ENCODE measurements around the gene CACNA1I.
A peak's percentile ranks its signal among the peaks of the same experiment; 100 is the strongest.
"Not testable (repeated sequence)": the region's sequence is repeated elsewhere in the genome, so short reads cannot be mapped to it uniquely, and the experiment has no call there.

CACNA1I gene

DNA sequence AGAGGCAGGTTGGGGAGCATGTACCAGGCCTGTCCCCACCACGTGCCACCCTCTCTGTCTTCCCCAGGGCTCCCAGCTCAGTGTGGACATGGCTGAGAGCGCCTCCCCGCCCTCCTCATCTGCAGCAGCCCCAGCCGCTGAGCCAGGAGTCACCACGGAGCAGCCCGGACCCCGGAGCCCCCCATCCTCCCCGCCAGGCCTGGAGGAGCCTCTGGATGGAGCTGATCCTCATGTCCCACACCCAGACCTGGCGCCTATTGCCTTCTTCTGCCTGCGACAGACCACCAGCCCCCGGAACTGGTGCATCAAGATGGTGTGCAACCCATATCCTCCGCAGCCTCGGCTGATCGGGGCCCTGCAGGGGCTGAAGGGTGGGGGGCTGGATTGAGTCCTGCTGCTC is at the start of gene CACNA1I:
Gene CACNA1I (plus strand): TSS at position 89 of the 400 bp plus-strand sequence. CDS start 0 bp downstream, at position 89.
- H3K27me3 ChIP-seq (ENCODE audit: control insufficient read depth in 1 of 2, insufficient read depth in 2 of 2, low read length in 2 of 2): peaks cover 0 to 10% of the 10 kb centered on the region in 2 donors
- no peaks in the 10 kb centered on the region for H3K4me1 ChIP-seq (ENCODE audit: control insufficient read depth, insufficient read depth, low read length)
- no peak within 1 kb of the TSS for H3K9ac ChIP-seq (ENCODE audit: low read length in 2 of 2)
- no peaks in the 10 kb centered on the region for H3K9me3 ChIP-seq (ENCODE audit: control insufficient read depth in 2 of 2, low read length in 2 of 2)
- no peak within 1 kb of the TSS for H3K27ac ChIP-seq (ENCODE audit: low read length)
- H3K4me3 ChIP-seq (ENCODE audit: low read length in 2 of 2): no peak within 1 kb of the TSS
- no peaks in the 10 kb centered on the region for H3K36me3 ChIP-seq (ENCODE audit: control insufficient read depth in 2 of 2, insufficient read depth in 2 of 2, low read length in 2 of 2)

DNA sequence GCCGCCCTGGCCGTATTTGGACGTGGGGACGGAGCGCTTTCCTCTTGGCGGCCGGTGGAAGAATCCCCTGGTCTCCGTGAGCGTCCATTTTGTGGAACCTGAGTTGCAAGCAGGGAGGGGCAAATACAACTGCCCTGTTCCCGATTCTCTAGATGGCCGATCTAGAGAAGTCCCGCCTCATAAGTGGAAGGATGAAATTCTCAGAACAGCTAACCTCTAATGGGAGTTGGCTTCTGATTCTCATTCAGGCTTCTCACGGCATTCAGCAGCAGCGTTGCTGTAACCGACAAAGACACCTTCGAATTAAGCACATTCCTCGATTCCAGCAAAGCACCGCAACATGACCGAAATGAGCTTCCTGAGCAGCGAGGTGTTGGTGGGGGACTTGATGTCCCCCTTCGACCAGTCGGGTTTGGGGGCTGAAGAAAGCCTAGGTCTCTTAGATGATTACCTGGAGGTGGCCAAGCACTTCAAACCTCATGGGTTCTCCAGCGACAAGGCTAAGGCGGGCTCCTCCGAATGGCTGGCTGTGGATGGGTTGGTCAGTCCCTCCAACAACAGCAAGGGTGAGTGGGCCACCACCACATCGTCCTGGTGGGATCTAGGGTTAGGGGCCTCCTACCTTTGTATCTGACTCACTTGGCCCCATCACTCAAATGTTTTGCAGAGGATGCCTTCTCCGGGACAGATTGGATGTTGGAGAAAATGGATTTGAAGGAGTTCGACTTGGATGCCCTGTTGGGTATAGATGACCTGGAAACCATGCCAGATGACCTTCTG is 49.3 kb upstream of the CACNA1I start:
- Histone ChIP-seq H3K27ac (ENCODE audit: low read length) (peak overlapping the region; percentile 99), H3K9ac (ENCODE audit: low read length in 2 of 2) (peak overlapping the region; percentile 82 to 99), H3K4me3 (ENCODE audit: low read length in 2 of 2) (peak overlapping the region; percentile 94 to 98), H3K36me3 (ENCODE audit: control insufficient read depth in 2 of 2, insufficient read depth in 2 of 2, low read length in 2 of 2) (peaks cover 22 to 32% of the 10 kb centered on the region in 2 donors), H3K4me1 (ENCODE audit: control insufficient read depth, insufficient read depth, low read length) (peaks cover 52% of the 10 kb centered on the region)
- H3K27me3 ChIP-seq (ENCODE audit: control insufficient read depth in 1 of 2, insufficient read depth in 2 of 2, low read length in 2 of 2); H3K9me3 ChIP-seq (ENCODE audit: control insufficient read depth in 2 of 2, low read length in 2 of 2): not testable (repeated sequence)

DNA sequence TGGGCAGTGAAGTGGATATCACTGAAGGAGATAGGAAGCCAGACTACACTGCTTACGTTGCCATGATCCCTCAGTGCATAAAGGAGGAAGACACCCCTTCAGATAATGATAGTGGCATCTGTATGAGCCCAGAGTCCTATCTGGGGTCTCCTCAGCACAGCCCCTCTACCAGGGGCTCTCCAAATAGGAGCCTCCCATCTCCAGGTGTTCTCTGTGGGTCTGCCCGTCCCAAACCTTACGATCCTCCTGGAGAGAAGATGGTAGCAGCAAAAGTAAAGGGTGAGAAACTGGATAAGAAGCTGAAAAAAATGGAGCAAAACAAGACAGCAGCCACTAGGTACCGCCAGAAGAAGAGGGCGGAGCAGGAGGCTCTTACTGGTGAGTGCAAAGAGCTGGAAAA is 48.5 kb upstream of the CACNA1I start:
- not testable (repeated sequence) for H3K27me3 ChIP-seq (ENCODE audit: control insufficient read depth in 1 of 2, insufficient read depth in 2 of 2, low read length in 2 of 2); H3K9me3 ChIP-seq (ENCODE audit: control insufficient read depth in 2 of 2, low read length in 2 of 2)
- Histone ChIP-seq H3K27ac (ENCODE audit: low read length) (peak overlapping the region; percentile 99), H3K36me3 (ENCODE audit: control insufficient read depth in 2 of 2, insufficient read depth in 2 of 2, low read length in 2 of 2) (peaks cover 22 to 33% of the 10 kb centered on the region in 2 donors), H3K9ac (ENCODE audit: low read length in 2 of 2) (peak overlapping the region; percentile 82 to 99), H3K4me1 (ENCODE audit: control insufficient read depth, insufficient read depth, low read length) (peaks cover 52% of the 10 kb centered on the region), H3K4me3 (ENCODE audit: low read length in 2 of 2) (peak overlapping the region; percentile 94 to 98)

DNA sequence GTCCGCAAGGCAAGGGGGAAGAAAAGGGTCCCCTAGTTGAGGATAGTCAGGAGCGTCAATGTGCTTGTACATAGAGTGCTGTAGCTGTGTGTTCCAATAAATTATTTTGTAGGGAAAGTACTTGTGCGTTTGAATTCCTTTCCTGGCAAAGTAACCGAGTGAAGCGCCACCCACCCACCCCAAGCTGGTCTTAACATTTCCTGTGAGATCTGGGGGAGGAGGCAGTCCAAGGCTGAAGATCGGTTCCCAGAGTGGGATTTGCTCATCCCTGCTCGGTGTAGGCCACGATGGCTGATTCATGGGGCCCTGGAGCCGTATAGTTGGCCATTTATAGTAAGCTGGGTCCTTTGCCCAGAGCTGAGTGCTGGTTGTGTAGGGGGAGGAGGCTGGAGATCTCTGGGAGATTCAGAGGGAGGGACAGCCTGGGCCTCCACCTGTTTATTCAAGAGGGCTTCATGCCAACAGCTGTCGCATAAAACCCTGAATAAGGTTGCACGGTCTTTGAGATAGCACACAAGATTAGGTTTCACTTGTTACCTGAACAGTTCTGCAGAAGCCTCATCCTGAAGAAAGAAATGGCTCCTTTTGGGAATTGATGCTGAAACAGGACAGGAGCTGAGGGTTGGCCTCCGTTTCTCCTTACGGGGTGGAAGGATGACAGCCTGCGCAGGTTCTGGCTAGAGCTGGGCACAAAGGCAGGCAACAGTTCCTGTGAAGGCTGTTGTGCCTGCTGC is 47.8 kb upstream of the CACNA1I start:
- peak overlapping the region; percentile 99 for H3K27ac ChIP-seq (ENCODE audit: low read length)
- H3K4me1 ChIP-seq (ENCODE audit: control insufficient read depth, insufficient read depth, low read length): peaks cover 57% of the 10 kb centered on the region
- peak overlapping the region; percentile 94 to 98 for H3K4me3 ChIP-seq (ENCODE audit: low read length in 2 of 2)
- H3K36me3 ChIP-seq (ENCODE audit: control insufficient read depth in 2 of 2, insufficient read depth in 2 of 2, low read length in 2 of 2): peaks cover 22 to 34% of the 10 kb centered on the region in 2 donors
- peak overlapping the region; percentile 82 to 99 for H3K9ac ChIP-seq (ENCODE audit: low read length in 2 of 2)
- H3K9me3 ChIP-seq (ENCODE audit: control insufficient read depth in 2 of 2, low read length in 2 of 2): no peaks in the 10 kb centered on the region
- no peaks in the 10 kb centered on the region for H3K27me3 ChIP-seq (ENCODE audit: control insufficient read depth in 1 of 2, insufficient read depth in 2 of 2, low read length in 2 of 2)

DNA sequence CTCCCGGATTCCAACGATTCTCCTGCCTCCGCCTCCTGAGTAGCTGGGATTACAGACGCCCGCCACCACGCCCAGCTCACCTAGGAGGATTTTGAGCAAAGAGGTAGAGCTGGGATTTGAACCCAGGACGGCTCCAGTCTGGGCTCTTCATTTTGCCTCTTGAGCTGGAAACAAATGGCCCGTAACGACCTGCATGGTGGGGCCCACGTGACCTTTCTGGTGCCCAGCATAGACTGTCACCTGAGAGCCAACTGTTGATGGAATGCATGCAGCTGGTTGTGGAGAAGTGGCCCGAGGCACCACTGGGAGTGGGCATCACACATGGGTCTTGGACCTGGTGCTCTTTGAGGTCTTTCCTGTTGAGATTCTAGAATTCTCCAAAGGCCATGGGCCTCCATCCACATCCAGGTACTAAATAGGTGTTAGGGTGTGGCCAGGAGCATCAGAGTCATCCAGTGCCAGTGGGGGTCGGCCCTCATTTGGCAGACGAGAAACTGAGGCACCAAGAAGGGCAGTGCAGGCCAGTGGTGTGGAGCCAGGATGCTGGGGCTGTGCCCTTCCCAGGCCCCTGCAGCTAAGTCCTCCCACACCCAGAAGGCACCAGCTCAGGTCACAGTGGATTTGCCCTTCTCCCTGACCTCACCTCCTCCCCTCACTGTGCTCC is 46.3 kb upstream of the CACNA1I start:
- Histone ChIP-seq H3K27ac (ENCODE audit: low read length) (peak overlapping the region; percentile 55), H3K36me3 (ENCODE audit: control insufficient read depth in 2 of 2, insufficient read depth in 2 of 2, low read length in 2 of 2) (peaks cover 22 to 40% of the 10 kb centered on the region in 2 donors), H3K9ac (ENCODE audit: low read length in 2 of 2) (peak overlapping the region in 1 of 2 donors; percentile 21), H3K27me3 (ENCODE audit: control insufficient read depth in 1 of 2, insufficient read depth in 2 of 2, low read length in 2 of 2) (no peaks in the 10 kb centered on the region), H3K9me3 (ENCODE audit: control insufficient read depth in 2 of 2, low read length in 2 of 2) (no peaks in the 10 kb centered on the region), H3K4me1 (ENCODE audit: control insufficient read depth, insufficient read depth, low read length) (peaks cover 63% of the 10 kb centered on the region), H3K4me3 (ENCODE audit: low read length in 2 of 2) (peak overlapping the region; percentile 5 to 57)

DNA sequence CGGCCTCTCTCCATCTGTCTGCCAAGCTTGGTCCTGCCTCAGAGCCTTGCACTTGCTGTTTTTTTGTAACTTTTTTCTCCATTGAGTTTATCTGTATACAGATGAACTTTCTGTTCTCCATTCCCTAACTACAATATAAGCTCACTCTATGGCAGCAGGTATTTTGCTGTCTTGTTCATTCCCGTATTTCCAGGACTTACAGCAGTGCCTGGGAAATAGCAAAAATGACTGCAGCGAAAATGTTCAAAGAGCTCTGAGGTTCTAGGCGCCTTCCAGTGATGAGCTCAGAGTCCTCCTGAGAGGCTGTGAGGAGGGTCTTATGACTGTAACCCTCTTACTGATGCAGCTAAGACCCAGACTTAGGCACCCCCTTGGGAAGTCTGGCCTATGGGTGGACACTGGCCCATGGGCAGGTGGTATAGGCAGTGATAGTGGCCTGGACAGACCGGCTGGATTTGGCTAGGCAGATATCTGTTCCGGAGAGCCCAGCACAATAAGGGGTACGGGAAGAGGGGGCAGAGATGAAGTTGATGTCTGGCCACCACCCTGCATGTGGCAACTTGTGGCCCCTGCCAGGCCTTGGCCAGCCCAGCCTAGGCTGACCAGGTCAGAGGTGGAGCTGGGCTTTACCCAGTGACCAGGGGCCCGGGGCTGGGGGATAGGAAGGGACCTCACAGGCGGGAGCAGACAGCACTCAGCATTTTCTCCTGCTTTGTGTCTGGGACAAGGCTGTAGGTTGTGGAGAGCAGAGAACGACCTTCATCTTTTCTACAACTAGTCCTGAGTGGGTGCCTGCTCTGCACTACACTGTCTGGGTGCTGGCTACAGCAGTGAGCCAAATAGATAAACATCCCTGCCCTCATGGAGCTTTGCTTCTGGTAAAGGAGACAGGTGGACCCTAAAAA is 45.5 kb upstream of the CACNA1I start:
- peaks cover 22 to 43% of the 10 kb centered on the region in 2 donors for H3K36me3 ChIP-seq (ENCODE audit: control insufficient read depth in 2 of 2, insufficient read depth in 2 of 2, low read length in 2 of 2)
- H3K4me1 ChIP-seq (ENCODE audit: control insufficient read depth, insufficient read depth, low read length): peaks cover 68% of the 10 kb centered on the region
- peak overlapping the region in 1 of 2 donors; percentile 57 for H3K4me3 ChIP-seq (ENCODE audit: low read length in 2 of 2)
- H3K9me3 ChIP-seq (ENCODE audit: control insufficient read depth in 2 of 2, low read length in 2 of 2): no peaks in the 10 kb centered on the region
- H3K9ac ChIP-seq (ENCODE audit: low read length in 2 of 2): peak overlapping the region in 1 of 2 donors; percentile 21
- no peaks in the 10 kb centered on the region for H3K27me3 ChIP-seq (ENCODE audit: control insufficient read depth in 1 of 2, insufficient read depth in 2 of 2, low read length in 2 of 2)
- peak overlapping the region; percentile 55 for H3K27ac ChIP-seq (ENCODE audit: low read length)

DNA sequence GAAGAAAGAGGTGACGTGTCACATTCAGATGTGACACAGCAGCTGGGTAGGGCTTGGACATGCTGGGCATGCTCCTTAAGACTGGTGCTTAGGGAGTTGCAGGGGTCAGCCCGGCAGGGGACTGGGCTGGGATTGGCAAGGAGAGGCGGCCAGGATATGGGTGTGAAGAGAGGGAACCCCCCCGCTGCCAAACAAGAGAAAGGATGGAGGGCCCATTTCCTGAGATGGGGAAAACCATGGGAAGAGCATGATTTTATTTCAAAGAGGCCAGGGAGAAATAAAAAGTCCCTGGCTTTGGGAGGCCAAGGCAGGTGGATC is 44.9 kb upstream of the CACNA1I start:
- Histone ChIP-seq H3K36me3 (ENCODE audit: control insufficient read depth in 2 of 2, insufficient read depth in 2 of 2, low read length in 2 of 2) (peaks cover 22 to 45% of the 10 kb centered on the region in 2 donors), H3K9me3 (ENCODE audit: control insufficient read depth in 2 of 2, low read length in 2 of 2) (no peaks in the 10 kb centered on the region), H3K4me1 (ENCODE audit: control insufficient read depth, insufficient read depth, low read length) (peaks cover 73% of the 10 kb centered on the region), H3K4me3 (ENCODE audit: low read length in 2 of 2) (no peak overlapping the region), H3K27me3 (ENCODE audit: control insufficient read depth in 1 of 2, insufficient read depth in 2 of 2, low read length in 2 of 2) (no peaks in the 10 kb centered on the region), H3K9ac (ENCODE audit: low read length in 2 of 2) (no peak overlapping the region), H3K27ac (ENCODE audit: low read length) (no peak overlapping the region)

DNA sequence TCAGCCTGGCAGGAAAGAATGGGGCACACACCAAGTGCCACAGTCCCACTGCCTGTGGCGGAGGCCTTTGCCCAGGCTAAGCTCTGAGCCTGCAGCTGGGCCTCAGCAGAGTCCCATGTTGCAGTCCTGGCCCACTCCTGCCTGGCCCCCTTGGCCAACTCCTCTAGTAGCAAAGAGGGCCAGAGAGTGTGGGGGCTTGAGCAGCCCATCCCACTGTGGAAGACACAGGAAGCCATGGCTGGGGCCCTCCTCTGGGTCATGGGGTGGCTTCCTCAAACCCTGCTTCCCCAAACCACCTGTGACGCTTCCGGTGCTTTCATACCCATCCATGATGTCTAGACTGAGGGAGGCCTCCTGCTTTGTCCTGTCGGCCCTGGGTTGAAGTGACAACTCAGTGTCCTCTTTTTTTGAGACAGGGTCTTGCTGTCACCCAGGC is 43.8 kb upstream of the CACNA1I start:
- Histone ChIP-seq H3K36me3 (ENCODE audit: control insufficient read depth in 2 of 2, insufficient read depth in 2 of 2, low read length in 2 of 2) (peaks cover 15 to 40% of the 10 kb centered on the region in 2 donors), H3K9ac (ENCODE audit: low read length in 2 of 2) (no peak overlapping the region)

GRCh38 chr22:39527481-39527961 is 43.0 kb upstream of the CACNA1I start:
- Histone ChIP-seq H3K4me3 (ENCODE audit: low read length in 2 of 2) (no peak overlapping the region), H3K27ac (ENCODE audit: low read length) (peak overlapping the region; percentile 53), H3K9me3 (ENCODE audit: control insufficient read depth in 2 of 2, low read length in 2 of 2) (no peaks in the 10 kb centered on the region), H3K27me3 (ENCODE audit: control insufficient read depth in 1 of 2, insufficient read depth in 2 of 2, low read length in 2 of 2) (no peaks in the 10 kb centered on the region), H3K9ac (ENCODE audit: low read length in 2 of 2) (peak overlapping the region in 1 of 2 donors; percentile 29), H3K4me1 (ENCODE audit: control insufficient read depth, insufficient read depth, low read length) (peaks cover 77% of the 10 kb centered on the region), H3K36me3 (ENCODE audit: control insufficient read depth in 2 of 2, insufficient read depth in 2 of 2, low read length in 2 of 2) (peaks cover 11 to 35% of the 10 kb centered on the region in 2 donors)

More for the DNA sequence above, 43.8 kb upstream of the CACNA1I start:
- Histone ChIP-seq H3K4me1 (ENCODE audit: control insufficient read depth, insufficient read depth, low read length) (peaks cover 79% of the 10 kb centered on the region), H3K27me3 (ENCODE audit: control insufficient read depth in 1 of 2, insufficient read depth in 2 of 2, low read length in 2 of 2) (no peaks in the 10 kb centered on the region), H3K4me3 (ENCODE audit: low read length in 2 of 2) (no peak overlapping the region), H3K9me3 (ENCODE audit: control insufficient read depth in 2 of 2, low read length in 2 of 2) (no peaks in the 10 kb centered on the region), H3K27ac (ENCODE audit: low read length) (no peak overlapping the region)

Measured in stomach smooth muscle (tissue), 2 donors.